Fibroblast of upper back skin (primary cell): ENCODE measurements around the gene MFAP4.
A peak's percentile ranks its signal among the peaks of the same experiment; 100 is the strongest.

ENCODE experiments used
- DNase-seq: peaks from one replicate; pipeline ENCODE4 v3.0.0-alpha.2; 2013

MFAP4 gene

GRCh38 chr17:19384723-19385391 lies 2.1 kb downstream of the MFAP4 start:
- DNase-seq, result peak; percentile 95

GRCh38 chr17:19383681-19384470 lies 3.1 kb downstream of the MFAP4 start:
- DNase-seq, result peak; percentile 46

DNA sequence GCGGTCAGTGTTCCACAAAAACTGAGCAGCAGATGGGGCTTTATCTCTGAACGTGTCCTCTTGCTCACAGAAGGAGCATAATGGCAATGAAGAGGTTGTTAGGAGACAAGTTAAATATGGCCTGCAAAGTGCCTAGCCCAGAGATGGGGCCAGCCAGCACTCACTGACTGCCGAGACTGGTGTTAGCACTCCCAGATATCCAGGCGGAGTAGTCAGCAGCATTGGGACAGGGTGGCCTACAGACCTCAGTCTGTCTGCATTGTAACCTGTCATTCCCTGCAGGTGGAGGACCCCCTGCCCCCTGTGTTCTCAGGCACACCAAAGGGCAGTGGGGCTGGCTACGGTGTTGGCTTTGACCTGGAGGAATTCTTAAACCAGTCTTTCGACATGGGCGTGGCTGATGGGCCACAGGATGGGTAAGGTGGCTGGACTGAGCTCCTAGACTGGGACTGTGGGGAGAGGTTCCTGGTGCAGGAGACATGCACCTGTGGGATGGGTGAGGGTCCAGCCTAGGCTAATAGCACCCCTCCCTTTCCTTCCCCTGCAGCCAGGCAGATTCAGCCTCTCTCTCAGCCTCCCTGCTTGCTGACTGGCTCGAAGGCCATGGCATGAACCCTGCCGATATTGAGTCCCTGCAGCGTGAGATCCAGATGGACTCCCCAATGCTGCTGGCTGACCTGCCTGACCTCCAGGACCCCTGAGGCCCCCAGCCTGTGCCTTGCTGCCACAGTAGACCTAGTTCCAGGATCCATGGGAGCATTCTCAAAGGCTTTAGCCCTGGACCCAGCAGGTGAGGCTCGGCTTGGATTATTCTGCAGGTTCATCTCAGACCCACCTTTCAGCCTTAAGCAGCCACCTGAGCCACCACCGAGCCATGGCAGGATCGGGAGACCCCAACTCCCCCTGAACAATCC lies 4.2 kb downstream of the MFAP4 start:
- no peak for DNase-seq

- DNase-seq, result no peak
Observed at GRCh38 chr17:19381741-19382444, 5.1 kb downstream of the MFAP4 start.

GRCh38 chr17:19381361-19381740 lies 5.6 kb downstream of the MFAP4 start:
- no peak for DNase-seq

GRCh38 chr17:19380481-19381301 lies 6.3 kb downstream of the MFAP4 start:
- DNase-seq, result no peak

DNA sequence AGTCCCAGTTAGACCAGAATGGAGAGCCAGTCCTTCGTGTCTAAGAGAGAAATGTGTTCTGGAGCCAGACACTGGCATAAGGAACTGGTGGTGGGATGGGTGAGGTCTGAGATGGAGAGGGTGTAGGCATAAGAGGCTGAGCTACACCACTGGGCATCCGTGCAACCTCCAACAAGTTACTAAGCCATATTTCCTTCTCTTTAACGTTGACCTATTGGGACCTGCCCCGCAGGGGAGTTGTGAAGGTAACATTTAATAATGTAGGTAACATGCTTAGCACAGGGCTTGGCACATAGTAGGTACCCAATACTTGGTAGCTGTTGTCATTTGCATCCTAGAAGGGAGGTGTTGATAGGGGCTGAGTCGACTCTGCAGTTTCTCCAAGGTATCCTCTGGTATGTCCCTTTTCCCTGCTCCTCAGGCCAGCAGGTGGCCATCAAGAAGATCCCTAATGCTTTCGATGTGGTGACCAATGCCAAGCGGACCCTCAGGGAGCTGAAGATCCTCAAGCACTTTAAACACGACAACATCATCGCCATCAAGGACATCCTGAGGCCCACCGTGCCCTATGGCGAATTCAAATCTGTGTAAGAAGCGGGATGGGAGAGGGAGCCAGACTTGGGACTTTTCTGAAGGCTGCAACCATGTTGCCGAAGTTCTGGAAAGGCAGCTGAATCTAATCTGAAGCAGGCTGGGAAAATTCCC lies 7.5 kb downstream of the MFAP4 start:
- no peak for DNase-seq

DNA sequence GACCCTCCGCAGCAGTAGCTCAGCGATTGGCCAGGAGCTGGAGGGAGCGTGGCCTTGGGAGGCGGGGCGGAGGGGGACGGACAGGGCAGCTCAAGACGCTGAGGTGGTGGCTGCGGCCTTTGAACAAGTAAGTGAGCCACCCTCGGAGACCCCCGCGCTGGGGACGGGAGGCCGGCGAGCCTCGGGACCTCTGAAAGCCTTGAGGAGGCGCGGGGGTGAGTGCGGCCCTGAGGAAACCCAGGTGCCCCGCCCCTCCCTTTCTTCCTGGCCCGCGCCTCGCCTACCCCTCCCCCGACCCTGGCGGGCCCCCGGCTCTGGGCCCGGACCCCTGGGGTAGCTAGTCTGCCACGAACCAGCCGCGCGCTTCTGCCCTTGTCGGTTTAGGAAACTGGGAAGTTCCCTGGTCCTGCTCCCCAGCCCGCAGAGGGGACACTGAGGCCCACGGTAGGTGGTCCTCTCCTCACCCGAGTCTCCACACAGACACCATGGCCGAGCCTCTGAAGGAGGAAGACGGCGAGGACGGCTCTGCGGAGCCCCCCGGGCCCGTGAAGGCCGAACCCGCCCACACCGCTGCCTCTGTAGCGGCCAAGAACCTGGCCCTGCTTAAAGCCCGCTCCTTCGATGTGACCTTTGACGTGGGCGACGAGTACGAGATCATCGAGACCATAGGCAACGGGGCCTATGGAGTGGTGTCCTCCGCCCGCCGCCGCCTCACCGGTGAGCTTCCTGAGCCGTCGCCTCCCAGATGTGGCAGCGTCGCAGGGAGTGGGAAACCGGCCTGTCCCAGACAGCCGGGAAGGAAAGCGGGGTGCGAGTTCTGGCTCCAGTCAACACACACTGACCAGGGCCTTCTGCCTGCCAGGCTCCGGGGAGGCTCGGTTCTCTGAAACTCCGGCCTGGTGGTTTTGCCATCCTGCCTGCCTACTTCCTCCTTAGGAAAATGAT lies 8.3 kb downstream of the MFAP4 start, which contains the start of gene MAPK7:
TSS of gene MAPK7 (plus strand) at position 83 of the 945 bp plus-strand sequence. CDS start at position 486, 403 bp downstream.
- DNase-seq, result no peak

GRCh38 chr17:19377602-19378415 lies 9.2 kb downstream of the MFAP4 start:
- peak; percentile 99 for DNase-seq

- DNase-seq, result no peak
Observed at GRCh38 chr17:19376811-19377210, 10.2 kb downstream of the MFAP4 start.

DNA sequence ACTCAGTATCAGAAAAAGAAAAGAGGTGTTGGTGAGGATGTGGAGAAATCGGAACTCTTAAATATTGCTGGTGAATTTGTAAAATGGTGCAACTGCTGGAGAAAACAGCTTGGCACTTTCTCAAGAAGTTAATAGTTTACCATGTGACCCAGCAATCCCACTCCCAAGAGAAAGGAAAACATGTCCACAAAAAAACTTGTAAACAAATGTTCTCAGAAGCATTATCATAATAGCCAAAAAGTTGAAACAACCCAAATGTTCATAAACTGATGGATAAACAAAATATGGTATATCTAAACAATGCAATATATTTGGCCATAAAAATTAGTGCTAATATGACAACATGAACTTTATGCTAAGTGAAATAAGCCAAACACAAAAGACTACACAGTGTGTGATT lies 11.3 kb downstream of the MFAP4 start:
- no peak for DNase-seq

DNA sequence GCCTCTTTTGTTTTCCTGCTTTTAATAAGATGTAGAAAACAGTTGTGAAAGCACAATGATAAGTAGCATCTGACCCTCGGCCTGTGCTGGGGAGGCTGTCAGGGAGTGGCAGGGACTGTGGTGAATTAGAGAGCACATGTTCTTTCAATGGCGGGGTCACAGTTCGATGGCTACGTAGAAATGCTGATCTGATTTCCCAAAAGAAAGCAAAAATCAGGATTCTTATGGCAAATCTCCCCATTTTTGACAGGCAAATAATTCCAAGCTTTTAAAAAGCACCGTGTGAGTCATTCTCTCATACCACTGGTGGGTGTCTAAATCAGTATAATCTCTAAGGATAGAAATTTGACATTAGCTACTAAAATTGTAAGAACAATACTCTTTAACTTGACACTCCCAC lies 12.9 kb downstream of the MFAP4 start:
- DNase-seq, result no peak

- no peak for DNase-seq
Observed at GRCh38 chr17:19372866-19373504, 14.0 kb downstream of the MFAP4 start.

DNA sequence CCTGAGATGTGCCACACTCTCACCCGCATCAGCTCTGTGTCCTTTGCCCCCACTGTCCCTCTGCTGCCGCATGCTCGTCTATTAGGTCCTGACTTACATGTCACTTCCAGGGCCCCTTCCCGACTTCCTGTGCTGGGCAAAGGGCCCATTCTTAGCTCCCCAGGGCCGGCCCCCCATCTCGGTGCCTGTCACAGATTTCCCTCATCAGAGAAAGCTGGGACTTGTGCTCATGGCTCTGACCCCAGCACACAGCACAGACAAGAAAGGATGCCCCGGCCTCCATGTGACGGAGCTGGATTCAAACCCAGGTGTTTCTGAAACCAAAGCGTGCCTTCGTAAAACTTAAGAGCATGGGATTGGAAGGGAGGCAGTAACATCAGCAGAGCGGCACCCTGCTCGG lies 14.6 kb downstream of the MFAP4 start:
- no peak for DNase-seq

DNA sequence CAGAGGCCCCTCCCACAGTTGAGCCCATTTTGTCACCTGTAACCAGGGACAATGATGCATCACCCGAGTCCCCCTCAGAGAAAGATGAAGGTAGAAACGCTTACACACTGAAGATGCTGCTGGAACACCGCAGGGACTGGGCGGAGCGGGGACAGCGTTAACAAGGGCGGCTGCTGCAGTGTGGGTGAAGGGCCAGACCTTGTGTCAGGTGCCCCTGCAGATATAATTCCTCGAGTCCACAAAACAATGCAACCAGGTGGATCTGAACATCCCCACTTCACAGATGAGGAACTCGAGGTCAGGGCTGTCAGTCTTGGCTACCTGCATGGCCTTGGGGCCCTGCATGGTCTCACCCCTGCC lies 15.0 kb downstream of the MFAP4 start:
- DNase-seq, result no peak

- no peak for DNase-seq
Observed at GRCh38 chr17:19371259-19372010, 15.6 kb downstream of the MFAP4 start.

DNA sequence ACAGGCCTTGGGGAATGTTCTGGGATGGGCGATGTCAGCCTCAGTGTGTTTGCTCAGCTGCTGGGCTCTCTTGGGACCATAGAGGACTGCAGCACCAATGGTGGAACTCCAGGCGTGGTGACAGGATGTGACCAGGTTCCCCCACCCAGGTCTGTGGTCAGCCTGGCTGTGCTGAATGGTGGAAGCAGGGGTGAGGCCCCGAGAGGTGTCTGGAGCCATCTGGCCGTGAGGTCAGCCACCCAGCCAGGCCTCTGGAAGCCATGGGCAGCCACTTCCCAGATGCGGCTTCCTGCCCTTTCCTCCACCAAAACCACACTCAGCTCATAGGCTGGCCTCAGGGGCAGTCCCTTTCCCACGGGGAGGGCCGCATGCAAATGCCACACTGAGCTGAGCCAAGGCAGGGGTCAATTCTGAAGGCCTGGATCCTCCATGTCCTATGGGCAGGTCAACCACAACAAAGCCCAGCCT lies 16.5 kb downstream of the MFAP4 start:
- no peak for DNase-seq
